Measurements from ENCODE around the gene C16orf78.

DNA sequence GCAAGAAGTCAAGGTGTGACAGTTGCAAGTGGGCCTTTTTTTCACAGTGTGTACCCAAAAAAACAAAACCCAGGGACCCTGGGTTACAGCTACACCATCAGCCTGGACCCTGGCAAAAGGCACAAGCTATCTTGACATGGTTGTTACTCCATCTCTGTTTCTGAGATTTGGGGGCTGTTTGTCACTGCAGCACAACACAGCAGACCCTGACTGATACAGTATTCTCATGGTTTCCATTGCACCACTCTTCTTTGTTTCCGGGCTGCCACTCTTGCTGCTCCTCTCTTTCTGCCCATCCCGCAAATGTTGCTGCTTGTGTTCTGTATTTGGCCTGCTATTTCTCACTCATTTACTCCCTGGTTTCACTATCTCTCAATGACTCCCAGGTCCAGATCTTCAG is 55.2 kb downstream of the C16orf78 start:
- TF ChIP-seq, protein P1, sequence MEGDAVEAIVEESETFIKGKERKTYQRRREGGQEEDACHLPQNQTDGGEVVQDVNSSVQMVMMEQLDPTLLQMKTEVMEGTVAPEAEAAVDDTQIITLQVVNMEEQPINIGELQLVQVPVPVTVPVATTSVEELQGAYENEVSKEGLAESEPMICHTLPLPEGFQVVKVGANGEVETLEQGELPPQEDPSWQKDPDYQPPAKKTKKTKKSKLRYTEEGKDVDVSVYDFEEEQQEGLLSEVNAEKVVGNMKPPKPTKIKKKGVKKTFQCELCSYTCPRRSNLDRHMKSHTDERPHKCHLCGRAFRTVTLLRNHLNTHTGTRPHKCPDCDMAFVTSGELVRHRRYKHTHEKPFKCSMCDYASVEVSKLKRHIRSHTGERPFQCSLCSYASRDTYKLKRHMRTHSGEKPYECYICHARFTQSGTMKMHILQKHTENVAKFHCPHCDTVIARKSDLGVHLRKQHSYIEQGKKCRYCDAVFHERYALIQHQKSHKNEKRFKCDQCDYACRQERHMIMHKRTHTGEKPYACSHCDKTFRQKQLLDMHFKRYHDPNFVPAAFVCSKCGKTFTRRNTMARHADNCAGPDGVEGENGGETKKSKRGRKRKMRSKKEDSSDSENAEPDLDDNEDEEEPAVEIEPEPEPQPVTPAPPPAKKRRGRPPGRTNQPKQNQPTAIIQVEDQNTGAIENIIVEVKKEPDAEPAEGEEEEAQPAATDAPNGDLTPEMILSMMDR (conservative IDR thresholded peaks at IDR 0.05; ENCODE audit: low read depth, low read length), result no peak
- no peak for TF ChIP-seq EZH2 (IDR thresholded peaks at IDR 0.05; ENCODE audit: borderline replicate concordance, low read depth, low read length, poor library complexity, severe bottlenecking)

Data from A673 (cell line).